ENCODE measurements around the gene FGF18.

- no peak for TF ChIP-seq CTCF (IDR thresholded peaks at IDR 0.05)
- TF ChIP-seq POLR2A (IDR thresholded peaks at IDR 0.05) = peak in 1 of 2 donors; percentile 32
Measured at GRCh38 chr5:171483551-171484135, 64.2 kb downstream of the FGF18 start.

All from uterus (tissue), 2 donors.